Endothelial cell of umbilical vein (primary cell): ENCODE measurements around the gene FAM180B. TPM values are rescaled to one million over a fixed set of nuclear protein-coding genes. Genes with fewer than 3 reads are reported as not detected.

ENCODE experiments used
- BruUV-seq: library from RNA; stranded (reverse); fragments of 400-500 nt; replicated peaks from 2 replicates; lab custom pipeline; 2021; lab: Mats Ljungman, UMichigan
- CTCF ChIA-PET: fragments of 300-600, 350-600 bp; sonication (Branson Sonifier 250); formaldehyde crosslinking; loops from one replicate; lab custom pipeline; 2021; ENCODE audit warnings: antibody characterized with exemption, inconsistent platforms; lab: Charles Lee
- POLR2A ChIA-PET: fragments of 300-600, 350-600 bp; sonication (Branson Sonifier 250); formaldehyde crosslinking; loops from one replicate; lab custom pipeline; 2021; ENCODE audit warnings: antibody characterized with exemption, inconsistent platforms; lab: Charles Lee
- DNase-seq: peaks from one replicate; pipeline ENCODE4 v3.0.0-alpha.2; 2011; ENCODE audit warnings: low read depth, low spot score
- FAIRE-seq: peaks from 2 replicates; lab custom pipeline; 2011; peaks lifted over from hg19 to GRCh38; lab: Jason Lieb, UNC
- H2AFZ ChIP-seq: 2 replicates; pipeline ENCODE4 v1.6.0; 2012; ENCODE audit warnings: low read depth, low read length, control low read depth, inconsistent platforms
- H3K27ac ChIP-seq: 2 replicates; pipeline ENCODE4 v1.5.1; 2011; ENCODE audit warnings: low read depth, mild to moderate bottlenecking, control low read depth, low read length, moderate library complexity; ENCODE audit not compliant: insufficient read depth
- H3K27me3 ChIP-seq, 2 experiments: 2 replicates each; pipeline versions ENCODE4 v1.6.0 to v1.6.1; 2011; ENCODE audit warnings: low read length in 2 of 2, mixed read lengths in 1 of 2; ENCODE audit not compliant: control insufficient read depth in 2 of 2, insufficient read depth in 2 of 2
- H3K36me3 ChIP-seq, 2 experiments: 2 replicates in 1 of 2; 3 replicates in 1 of 2; pipeline ENCODE4 v1.5.1; 2011; ENCODE audit warnings: low read length in 2 of 2, mild to moderate bottlenecking in 1 of 2, moderate library complexity in 1 of 2; ENCODE audit not compliant: control insufficient read depth in 2 of 2, insufficient read depth in 2 of 2; ENCODE audit errors: extremely low read depth in 1 of 2
- H3K4me1 ChIP-seq: 3 replicates; pipeline ENCODE4 v1.5.1; 2011; ENCODE audit warnings: mild to moderate bottlenecking, low read length; ENCODE audit not compliant: control insufficient read depth, insufficient read depth; ENCODE audit errors: extremely low read depth
- H3K4me2 ChIP-seq: 2 replicates; pipeline ENCODE4 v1.6.1; 2011; ENCODE audit warnings: low read length, control low read depth, mixed read lengths; ENCODE audit not compliant: insufficient read depth
- H3K4me3 ChIP-seq, 3 experiments: fragments of 200-600 bp in 1 of 3; sonication (generic), shearing (Covaris generic) in 1 of 3; replicated peaks in 1 of 3; 2 replicates each; pipeline ENCODE4 v1.5.1; 2011 to 2016; ENCODE audit warnings: control low read depth in 3 of 3, low read length in 3 of 3, mild to moderate bottlenecking in 2 of 3, inconsistent platforms in 1 of 3, low read depth in 1 of 3, moderate library complexity in 1 of 3; ENCODE audit not compliant: insufficient read depth in 1 of 3
- H3K79me2 ChIP-seq: 2 replicates; pipeline ENCODE4 v1.6.0; 2012; ENCODE audit warnings: low read length, inconsistent platforms; ENCODE audit not compliant: control insufficient read depth, insufficient read depth
- H3K9ac ChIP-seq: replicated peaks from 2 replicates; pipeline ENCODE3; 2011; ENCODE audit warnings: low read length, control low read depth; ENCODE audit not compliant: insufficient read depth; ENCODE audit errors: extremely low read depth
- H3K9me1 ChIP-seq: replicated peaks from 3 replicates; pipeline ENCODE4 v1.6.0; 2011; ENCODE audit warnings: mild to moderate bottlenecking, low read length; ENCODE audit not compliant: control insufficient read depth, insufficient read depth; ENCODE audit errors: extremely low read depth
- H3K9me3 ChIP-seq: replicated peaks from 2 replicates; pipeline ENCODE4 v1.5.1; 2012; ENCODE audit warnings: low read length, inconsistent platforms; ENCODE audit not compliant: control insufficient read depth, insufficient read depth
- H4K20me1 ChIP-seq: replicated peaks from 2 replicates; pipeline ENCODE3; 2011; ENCODE audit warnings: mild to moderate bottlenecking, low read length; ENCODE audit not compliant: control insufficient read depth, insufficient read depth; ENCODE audit errors: extremely low read depth
- EZH2 ChIP-seq: IDR thresholded peaks from 2 replicates; pipeline ENCODE4 v1.6.1; 2012; ENCODE audit warnings: borderline replicate concordance, low read depth, mild to moderate bottlenecking, moderate library complexity, low read length, inconsistent platforms; ENCODE audit not compliant: severe bottlenecking
- FOS ChIP-seq: IDR thresholded peaks from 2 replicates; pipeline ENCODE4 v1.6.1; 2011; ENCODE audit warnings: mild to moderate bottlenecking, low read length, moderate library complexity, borderline replicate concordance; ENCODE audit not compliant: insufficient read depth
- GATA2 ChIP-seq: IDR thresholded peaks from 2 replicates; pipeline ENCODE4 v1.7.0; 2011; ENCODE audit warnings: low read depth, mild to moderate bottlenecking, moderate library complexity, mixed read lengths, low read length; ENCODE audit not compliant: insufficient read length, insufficient read depth
- JUN ChIP-seq: IDR thresholded peaks from 2 replicates; pipeline ENCODE4 v1.6.1; 2011; ENCODE audit warnings: borderline replicate concordance, low read depth; ENCODE audit not compliant: insufficient read length, insufficient read depth
- MYC ChIP-seq: IDR thresholded peaks from one replicate; pipeline ENCODE4 v1.6.1; 2011; ENCODE audit warnings: mild to moderate bottlenecking, low read depth, low read length
- POLR2A ChIP-seq: IDR thresholded peaks from 2 replicates; pipeline ENCODE4 v1.6.1; 2012; ENCODE audit warnings: low read depth, mild to moderate bottlenecking, control low read depth, low read length
- POLR2AphosphoS5 ChIP-seq: IDR thresholded peaks from 2 replicates; pipeline ENCODE4 v1.6.1; 2012; ENCODE audit warnings: low read depth, mild to moderate bottlenecking, control low read depth, low read length, moderate library complexity; ENCODE audit not compliant: insufficient read depth
- dilution Hi-C: fragments of 300-500 bp; cut with MboI; formaldehyde crosslinking; loops from one replicate; pipeline ENCODE4 v1.15.0; 2019; ENCODE audit warnings: low sequenced_read_pairs; ENCODE audit not compliant: extremely low pct_ligation_motif_present
- intact Hi-C: fragments of 100-400 bp; cut with micrococcal nuclease; formaldehyde crosslinking; loops from one replicate; pipeline ENCODE4 v1.10.0; 2022
- polyA plus RNA-seq, 4 experiments: library from polyadenylated mRNA; depleted of rRNA in 3 of 4; stranded (reverse) in 3 of 4; unstranded in 1 of 4; fragments of >200 nt; gene quantifications; 2 replicates each; pipeline versions ENCODE4 v1.2.1 to v1.2.3, GENCODE V29; 2011 to 2012; ENCODE audit warnings: missing spikeins in 1 of 4
- total RNA-seq: library from RNA; stranded (reverse); gene quantifications from 2 replicates; pipeline ENCODE4 v1.2.3, GENCODE V29; 2021
- TF ChIP-seq, protein P1 (sequence below), 2 donors: IDR thresholded peaks; 1 replicate in 1 of 2; 2 replicates in 1 of 2; pipeline ENCODE4 v1.5.1; 2011; ENCODE audit warnings: low read length in 2 of 2, mild to moderate bottlenecking in 2 of 2, moderate library complexity in 2 of 2, control low read depth in 1 of 2, inconsistent platforms in 1 of 2, low read depth in 1 of 2; ENCODE audit not compliant: insufficient read depth in 1 of 2; ENCODE audit errors: extremely low read depth in 1 of 2
- TF ChIP-seq, protein P2 (sequence below): IDR thresholded peaks from 2 replicates; pipeline ENCODE4 v1.6.1; 2011; ENCODE audit not compliant: insufficient read depth, insufficient read length

FAM180B gene
- total and polyA plus RNA-seq, 2 donors (not counting 3 experiments of a cell fraction or from before 2014, with no cell fraction given), result not detected

DNA sequence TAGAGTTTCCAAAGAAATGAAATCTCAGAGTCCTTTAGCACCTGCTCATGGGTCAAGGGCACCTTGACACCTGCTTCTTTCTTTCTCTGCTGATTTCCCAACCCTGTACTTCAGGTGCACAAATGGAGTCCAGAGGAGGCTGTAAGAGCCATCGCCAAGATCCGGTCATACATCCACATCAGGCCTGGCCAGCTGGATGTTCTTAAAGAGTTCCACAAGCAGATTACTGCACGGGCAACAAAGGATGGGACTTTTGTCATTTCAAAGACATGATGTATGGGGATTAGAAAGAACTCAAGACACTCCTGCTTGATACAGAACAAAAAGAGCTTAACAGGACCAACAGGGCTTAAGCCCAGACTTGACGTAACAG, 15.1 kb upstream of the FAM180B start:
- H3K4me3 ChIP-seq, result no peak overlapping the region
- H3K79me2 ChIP-seq, result peaks cover 26% of the 10 kb centered on the region
- dilution Hi-C loops (no loop called here), intact Hi-C loops (no loop called here)
- DNase-seq, result no peak
- peaks cover 7% of the 10 kb centered on the region for H3K4me1 ChIP-seq
- no peak overlapping the region for H2AFZ ChIP-seq
- no peak overlapping the region for H3K9ac ChIP-seq
- H3K9me3 ChIP-seq, result no peaks in the 10 kb centered on the region
- no TSS peak for BruUV-seq
- H4K20me1 ChIP-seq, result peaks cover 3% of the 10 kb centered on the region
- ChIA-PET POLR2A (no interaction called here), CTCF (no interaction called here)
- H3K27ac ChIP-seq, result no peak overlapping the region
- FAIRE-seq, result no peak
- H3K9me1 ChIP-seq, result no peaks in the 10 kb centered on the region
- H3K4me2 ChIP-seq, result no peak overlapping the region
- TF ChIP-seq POLR2AphosphoS5 (no peak), POLR2A (no peak), FOS (no peak), MYC (no peak), JUN (no peak), GATA2 (no peak), EZH2 (no peak)
- TF ChIP-seq, protein P1, sequence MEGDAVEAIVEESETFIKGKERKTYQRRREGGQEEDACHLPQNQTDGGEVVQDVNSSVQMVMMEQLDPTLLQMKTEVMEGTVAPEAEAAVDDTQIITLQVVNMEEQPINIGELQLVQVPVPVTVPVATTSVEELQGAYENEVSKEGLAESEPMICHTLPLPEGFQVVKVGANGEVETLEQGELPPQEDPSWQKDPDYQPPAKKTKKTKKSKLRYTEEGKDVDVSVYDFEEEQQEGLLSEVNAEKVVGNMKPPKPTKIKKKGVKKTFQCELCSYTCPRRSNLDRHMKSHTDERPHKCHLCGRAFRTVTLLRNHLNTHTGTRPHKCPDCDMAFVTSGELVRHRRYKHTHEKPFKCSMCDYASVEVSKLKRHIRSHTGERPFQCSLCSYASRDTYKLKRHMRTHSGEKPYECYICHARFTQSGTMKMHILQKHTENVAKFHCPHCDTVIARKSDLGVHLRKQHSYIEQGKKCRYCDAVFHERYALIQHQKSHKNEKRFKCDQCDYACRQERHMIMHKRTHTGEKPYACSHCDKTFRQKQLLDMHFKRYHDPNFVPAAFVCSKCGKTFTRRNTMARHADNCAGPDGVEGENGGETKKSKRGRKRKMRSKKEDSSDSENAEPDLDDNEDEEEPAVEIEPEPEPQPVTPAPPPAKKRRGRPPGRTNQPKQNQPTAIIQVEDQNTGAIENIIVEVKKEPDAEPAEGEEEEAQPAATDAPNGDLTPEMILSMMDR (IDR thresholded peaks at IDR 0.05; ENCODE audit: extremely low read depth in 1 of 2, insufficient read depth in 1 of 2, low read depth in 1 of 2, low read length in 2 of 2), result no peak
- TF ChIP-seq, protein P2, sequence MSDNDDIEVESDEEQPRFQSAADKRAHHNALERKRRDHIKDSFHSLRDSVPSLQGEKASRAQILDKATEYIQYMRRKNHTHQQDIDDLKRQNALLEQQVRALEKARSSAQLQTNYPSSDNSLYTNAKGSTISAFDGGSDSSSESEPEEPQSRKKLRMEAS, result no peak
- peaks cover 8 to 15% of the 10 kb centered on the region in 2 experiments for H3K36me3 ChIP-seq
- H3K27me3 ChIP-seq, result no peaks in the 10 kb centered on the region
